Measurements from ENCODE around the gene PIGU.

Gene PIGU

GRCh38 chr20:34705008-34705396 lies 28.1 kb upstream of the PIGU start:
- no peak for DNase-seq (ENCODE audit: low read depth)
- H3K4me3 ChIP-seq (ENCODE audit: low read length), result peak overlapping the region; percentile 89
- TF ChIP-seq CTCF (conservative IDR thresholded peaks at IDR 0.05; ENCODE audit: low read depth, low read length), result no peak

DNA sequence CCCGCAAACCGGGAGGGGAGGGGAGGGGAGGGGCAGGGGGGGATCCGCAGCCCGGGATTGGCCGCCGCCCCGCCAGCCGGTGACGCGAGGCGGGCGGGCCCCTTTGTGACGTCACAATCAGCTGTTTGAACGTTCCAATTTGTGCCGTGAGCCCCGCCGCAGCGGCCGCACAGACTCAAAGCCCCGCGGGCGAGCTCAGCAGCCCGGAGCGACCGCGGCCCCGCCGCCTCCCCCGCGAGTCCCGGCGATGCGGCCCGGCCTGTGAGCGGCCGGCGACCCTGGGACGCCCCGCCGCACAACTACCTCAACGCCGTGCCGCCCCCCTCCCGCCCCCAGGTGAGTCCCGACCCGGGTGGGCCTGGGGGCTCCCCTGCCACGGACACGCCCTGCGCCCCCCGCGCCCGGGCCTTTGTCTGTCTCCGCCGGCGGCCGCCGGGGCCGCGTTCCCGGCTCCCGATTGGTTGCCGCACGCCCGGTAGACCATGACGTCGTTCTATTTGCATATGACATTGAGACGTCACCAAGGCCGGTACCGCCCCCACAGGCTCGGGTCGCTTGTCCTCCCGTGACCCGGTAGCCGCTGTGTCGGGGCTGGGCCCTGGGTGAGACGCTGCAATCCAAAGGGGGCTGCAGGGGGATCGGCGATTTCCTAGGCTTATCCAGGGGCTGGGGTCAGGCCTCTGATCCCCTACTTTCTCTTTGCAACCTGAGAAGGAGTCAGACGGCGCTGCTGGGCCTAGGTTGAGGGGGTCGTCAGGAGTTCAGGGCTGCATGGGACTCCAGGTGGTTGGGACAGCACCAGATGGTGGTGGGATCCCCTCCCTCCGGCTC lies 27.5 kb upstream of the PIGU start, which contains the start of gene TP53INP2:
Gene TP53INP2 (plus strand): TSS at position 168 of the 831 bp plus-strand sequence. CDS start 4,396 bp downstream, outside the sequence.
- no peak for TF ChIP-seq CTCF (conservative IDR thresholded peaks at IDR 0.05; ENCODE audit: low read depth, low read length)
- H3K4me3 ChIP-seq (ENCODE audit: low read length), result peak within 1 kb of the TSS; percentile 89
- peak; percentile 82 for DNase-seq (ENCODE audit: low read depth)

DNA sequence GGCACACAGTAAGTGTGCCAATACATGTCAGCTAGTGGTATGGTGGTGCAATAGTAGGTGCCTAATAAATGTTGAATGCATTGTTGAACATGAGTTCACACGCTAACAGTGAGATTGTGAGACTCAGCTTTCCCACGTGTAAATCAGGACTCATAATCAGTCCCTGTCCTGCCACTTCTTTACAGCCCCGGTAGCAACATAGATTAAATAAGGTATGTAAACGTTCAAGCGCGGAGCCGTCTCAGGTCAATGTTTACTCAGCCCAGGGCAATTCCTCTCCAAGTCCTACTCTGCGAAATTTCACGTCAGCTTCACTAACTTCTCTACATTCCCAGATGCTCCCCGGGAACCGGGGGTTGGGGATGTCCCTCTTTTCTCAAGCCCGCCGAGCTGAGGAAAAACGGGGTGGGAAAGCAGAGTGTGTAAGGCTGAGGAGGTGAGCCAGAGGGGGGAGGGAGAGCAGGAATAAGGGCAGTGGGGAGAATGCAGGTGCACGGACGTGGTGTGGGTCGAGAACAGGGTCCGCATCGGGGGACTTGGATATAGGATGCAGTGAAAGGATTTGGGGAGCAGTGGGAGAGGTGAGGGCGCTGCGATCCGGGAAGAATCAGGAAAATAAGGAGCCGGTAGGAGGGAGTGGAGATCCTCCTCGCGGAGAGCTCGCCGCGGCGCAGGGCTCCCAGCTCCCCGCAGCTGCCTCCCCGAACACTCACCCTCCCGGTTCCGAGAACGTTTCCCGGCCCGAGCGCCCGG lies 26.7 kb upstream of the PIGU start:
- no peak for TF ChIP-seq CTCF (conservative IDR thresholded peaks at IDR 0.05; ENCODE audit: low read depth, low read length)
- no peak for DNase-seq (ENCODE audit: low read depth)
- peak overlapping the region; percentile 89 for H3K4me3 ChIP-seq (ENCODE audit: low read length)

- no peak for DNase-seq (ENCODE audit: low read depth)
- peak overlapping the region; percentile 89 for H3K4me3 ChIP-seq (ENCODE audit: low read length)
- no peak for TF ChIP-seq CTCF (conservative IDR thresholded peaks at IDR 0.05; ENCODE audit: low read depth, low read length)
Measured at GRCh38 chr20:34703061-34703423, 26.1 kb upstream of the PIGU start.

- no peak for DNase-seq (ENCODE audit: low read depth)
- no peak overlapping the region for H3K4me3 ChIP-seq (ENCODE audit: low read length)
- TF ChIP-seq CTCF (conservative IDR thresholded peaks at IDR 0.05; ENCODE audit: low read depth, low read length), result no peak
Measured at GRCh38 chr20:34701405-34702085, 24.7 kb upstream of the PIGU start.

DNA sequence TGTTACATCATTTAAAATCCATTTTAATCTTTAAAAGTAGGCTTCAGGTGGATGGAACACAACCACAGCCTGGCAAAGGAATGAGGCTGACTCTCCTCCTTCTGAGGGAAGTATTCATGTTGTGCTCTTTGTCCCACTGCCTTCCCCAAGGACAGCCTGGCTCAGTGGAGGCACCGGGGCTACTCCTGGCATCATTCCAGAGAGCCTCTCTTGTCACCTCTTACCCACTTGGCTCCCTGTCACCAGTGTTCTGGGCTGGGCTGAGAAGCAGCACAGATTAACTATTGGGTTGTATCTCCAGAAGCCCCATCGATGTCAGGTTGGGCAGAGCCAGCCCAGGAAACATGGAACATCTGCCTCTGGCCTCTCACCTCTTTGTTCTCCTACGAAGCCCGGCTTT lies 16.5 kb upstream of the PIGU start:
- no peak for TF ChIP-seq CTCF (conservative IDR thresholded peaks at IDR 0.05; ENCODE audit: low read depth, low read length)
- no peak overlapping the region for H3K4me3 ChIP-seq (ENCODE audit: low read length)
- no peak for DNase-seq (ENCODE audit: low read depth)

Measured in retinal pigment epithelial cell (primary cell).